Ramos (cell line): ENCODE data around the gene JMJD8.

ENCODE experiments used
- in situ Hi-C: fragments of 300-500 bp; cut with MboI; formaldehyde crosslinking; loops from one replicate; pipeline ENCODE4 v1.14.3; 2022; ENCODE audit warnings: low sequenced_read_pairs; ENCODE audit not compliant: unreplicated experiment

Gene JMJD8

GRCh38 chr16:679814-680624 is 4.1 kb downstream of the JMJD8 start, which contains the start of gene STUB1:
Gene STUB1, plus strand, starts transcription at chr16:680410. Its CDS starts 116 bp downstream, at chr16:680526.
- in situ Hi-C loops = no loop called here

GRCh38 chr16:678858-679813 is 5.0 kb downstream of the JMJD8 start:
- in situ Hi-C loops = no loop called here

DNA sequence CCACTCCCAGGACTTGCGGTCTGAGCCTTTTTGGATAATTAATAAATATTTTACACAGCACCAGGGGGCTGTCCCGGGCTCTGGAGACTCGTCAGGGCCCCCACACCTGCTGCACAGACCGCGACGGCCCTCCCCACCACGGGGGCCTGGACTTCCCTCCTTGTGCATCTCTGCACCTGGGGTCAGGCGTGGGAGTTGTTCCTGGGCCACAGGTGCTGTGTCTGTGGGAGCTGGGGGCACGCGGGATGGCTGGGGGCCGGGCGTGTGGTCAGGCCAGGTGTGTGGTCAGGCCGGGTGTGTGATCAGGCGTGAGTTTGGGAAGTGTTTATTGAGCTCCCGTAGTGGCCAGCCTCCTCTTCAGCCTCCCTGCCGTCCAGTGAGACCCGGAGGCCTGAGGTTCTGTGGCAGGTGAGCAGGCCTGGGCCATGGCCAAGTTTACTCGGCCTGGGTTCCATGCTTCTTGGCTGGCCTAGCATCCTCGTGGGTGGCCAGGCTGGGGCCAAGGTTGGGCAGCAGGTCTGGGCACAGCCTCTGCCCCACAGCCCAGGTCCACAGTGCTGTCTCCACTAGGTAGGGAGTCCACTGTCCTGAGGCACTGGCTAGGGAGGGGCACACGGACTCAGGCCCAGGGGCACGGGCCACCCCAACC is 5.8 kb downstream of the JMJD8 start:
- in situ Hi-C loops = no loop called here

DNA sequence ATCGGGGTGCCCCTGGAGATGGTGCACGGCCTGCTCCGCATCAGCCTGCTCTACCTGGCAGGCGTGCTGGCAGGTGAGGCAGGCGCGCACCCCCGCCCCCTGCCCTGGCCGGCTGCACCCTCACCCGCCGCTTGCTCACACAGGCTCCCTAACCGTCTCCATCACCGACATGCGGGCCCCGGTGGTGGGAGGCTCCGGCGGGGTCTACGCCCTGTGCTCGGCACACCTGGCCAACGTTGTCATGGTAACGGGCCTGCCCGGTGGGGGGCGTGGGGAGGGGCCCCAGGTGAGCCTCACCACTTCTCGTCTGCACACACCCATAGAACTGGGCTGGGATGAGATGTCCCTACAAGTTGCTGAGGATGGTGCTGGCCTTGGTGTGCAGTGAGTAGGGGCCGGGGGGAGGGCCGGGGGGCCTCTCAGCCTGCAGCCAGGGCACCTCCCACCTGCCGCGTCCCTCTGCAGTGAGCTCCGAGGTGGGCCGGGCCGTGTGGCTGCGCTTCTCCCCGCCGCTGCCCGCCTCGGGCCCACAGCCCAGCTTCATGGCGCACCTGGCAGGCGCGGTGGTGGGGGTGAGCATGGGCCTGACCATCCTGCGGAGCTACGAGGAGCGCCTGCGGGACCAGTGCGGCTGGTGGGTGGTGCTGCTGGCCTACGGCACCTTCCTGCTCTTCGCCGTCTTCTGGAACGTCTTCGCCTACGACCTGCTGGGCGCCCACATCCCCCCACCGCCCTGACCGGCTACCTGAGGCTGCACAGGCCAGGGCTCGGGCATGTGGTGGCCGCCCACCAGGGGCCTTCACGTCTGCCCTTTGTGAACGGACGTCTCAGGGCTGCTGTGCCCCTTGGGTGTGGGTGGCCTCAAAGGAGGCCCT is 6.6 kb downstream of the JMJD8 start:
- in situ Hi-C loops = no loop called here

GRCh38 chr16:676913-677312 is 7.2 kb downstream of the JMJD8 start:
- in situ Hi-C loops = no loop called here

GRCh38 chr16:676565-676902 is 7.6 kb downstream of the JMJD8 start:
- in situ Hi-C loops = no loop called here

DNA sequence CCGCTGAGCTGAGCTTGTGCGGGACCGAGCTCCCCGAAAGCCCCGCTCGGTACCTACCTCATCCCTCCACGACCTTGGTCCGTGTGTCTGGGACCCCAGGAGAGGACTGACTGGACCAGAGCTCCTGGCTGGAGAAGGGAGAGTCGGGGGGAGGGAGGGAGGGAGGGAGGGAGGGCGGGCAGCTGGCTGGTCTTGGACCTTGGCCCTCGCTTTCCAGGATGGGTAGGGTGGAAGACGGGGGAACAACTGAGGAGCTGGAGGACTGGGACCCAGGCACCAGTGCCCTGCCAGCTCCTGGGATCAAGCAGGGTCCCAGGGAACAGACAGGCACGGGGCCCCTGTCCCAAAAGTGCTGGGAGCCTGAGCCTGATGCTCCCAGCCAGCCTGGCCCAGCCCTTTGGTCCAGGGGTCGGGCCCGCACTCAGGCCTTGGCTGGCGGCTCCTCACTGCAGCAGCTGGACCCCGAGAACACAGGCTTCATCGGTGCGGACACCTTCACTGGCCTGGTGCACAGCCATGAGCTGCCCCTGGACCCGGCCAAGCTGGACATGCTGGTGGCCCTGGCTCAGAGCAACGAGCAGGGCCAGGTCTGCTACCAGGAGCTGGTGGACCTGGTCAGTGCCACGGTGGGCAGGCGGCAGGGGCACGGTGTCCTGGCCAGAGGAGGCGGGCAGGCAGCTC is 8.1 kb downstream of the JMJD8 start:
- in situ Hi-C loops = no loop called here

DNA sequence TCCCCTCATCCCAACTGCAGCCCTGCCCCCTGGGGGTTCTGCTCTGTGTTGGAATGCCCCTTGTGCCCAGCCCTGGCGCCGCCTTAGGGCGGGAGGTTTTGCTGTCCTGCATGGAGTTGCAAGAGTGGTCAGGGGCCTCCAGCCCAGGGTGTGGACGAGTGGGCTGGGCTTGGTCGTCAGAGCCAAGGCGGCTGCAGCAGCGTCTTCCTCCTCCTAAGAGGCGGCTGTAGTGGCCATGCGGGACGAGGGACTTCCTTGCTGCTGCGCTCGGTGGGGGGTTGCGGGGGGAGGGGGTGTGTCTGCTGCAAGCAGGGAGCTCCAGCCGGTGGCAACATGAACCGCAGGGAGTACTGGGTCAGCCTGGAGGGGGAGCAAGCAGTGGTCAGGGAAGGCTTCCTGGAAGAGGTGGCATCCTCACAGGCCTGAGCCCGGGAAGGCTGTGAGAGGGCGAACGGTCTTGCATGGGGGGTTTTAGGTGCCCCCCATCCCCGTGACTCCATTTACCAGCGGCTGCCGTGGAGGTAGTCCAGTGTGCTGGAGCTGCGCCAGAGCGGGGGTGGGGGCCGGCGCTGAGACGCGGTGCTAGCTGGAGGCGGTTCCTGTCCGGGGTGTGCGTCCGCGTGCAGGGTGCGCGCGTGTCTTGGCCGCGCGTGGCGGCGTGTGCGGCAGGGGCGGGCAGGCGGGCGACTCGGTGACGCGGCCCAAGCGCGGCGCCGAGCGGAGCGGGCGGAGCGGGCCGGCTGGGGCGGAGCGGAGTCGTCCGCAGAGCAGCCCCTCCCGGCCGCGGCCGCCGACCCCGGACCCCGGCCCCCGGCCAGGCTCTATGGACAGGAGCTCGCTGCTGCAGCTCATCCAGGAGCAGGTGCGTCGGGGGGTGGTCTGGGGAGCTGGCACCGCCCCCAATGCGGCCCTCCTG is 8.9 kb downstream of the JMJD8 start, which contains the start of gene RHBDL1:
RHBDL1 (plus strand) TSS at position 704 of the 916 bp plus-strand sequence; CDS start at position 824, 120 bp downstream.
- in situ Hi-C loops = no loop called here

GRCh38 chr16:674214-674881 is 9.8 kb downstream of the JMJD8 start:
- in situ Hi-C loops = no loop called here

DNA sequence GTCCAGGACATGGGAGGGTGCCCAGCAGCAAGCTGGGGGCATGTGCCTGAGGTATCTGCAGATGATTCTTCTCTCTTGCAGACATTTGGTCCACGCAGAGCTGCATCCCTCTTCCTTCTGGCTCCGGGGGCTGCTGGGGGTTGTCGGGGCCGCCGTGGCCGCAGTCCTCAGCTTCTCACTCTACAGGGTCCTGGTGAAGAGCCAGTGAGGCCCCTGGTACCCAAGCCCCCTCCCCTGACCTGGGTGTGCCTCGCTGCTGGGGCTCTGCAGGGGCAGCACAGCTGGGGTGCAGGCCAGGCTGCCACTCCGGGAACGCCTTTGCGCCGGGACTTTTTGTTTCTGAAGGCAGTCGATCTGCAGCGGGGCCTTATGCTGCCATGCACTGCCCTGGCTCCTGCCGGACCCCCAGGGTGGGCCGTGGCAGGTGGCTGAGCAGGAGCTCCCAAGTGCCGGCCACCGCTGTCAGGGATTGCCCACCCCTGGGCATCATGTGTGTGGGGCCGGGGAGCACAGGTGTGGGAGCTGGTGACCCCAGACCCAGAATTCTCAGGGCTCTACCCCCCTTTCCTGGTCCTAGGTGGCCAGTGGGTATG is 10.6 kb downstream of the JMJD8 start:
- in situ Hi-C loops = no loop called here

DNA sequence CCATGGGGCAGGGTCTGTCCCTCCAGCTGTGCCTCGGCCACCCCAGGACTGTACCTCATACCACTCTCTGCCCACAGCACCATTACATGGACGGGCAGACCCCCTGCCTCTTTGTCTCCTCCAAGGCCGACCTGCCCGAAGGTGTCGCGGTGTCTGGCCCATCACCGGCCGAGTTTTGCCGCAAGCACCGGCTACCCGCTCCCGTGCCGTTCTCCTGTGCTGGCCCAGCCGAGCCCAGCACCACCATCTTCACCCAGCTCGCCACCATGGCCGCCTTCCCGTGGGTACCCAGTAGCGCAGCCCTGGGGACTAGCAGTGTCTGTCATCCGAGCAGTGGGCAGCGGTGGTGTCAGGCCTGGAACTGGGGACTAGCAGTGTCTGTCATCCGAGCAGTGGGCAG is 11.3 kb downstream of the JMJD8 start:
- in situ Hi-C loops = no loop called here

- in situ Hi-C loops = no loop called here
These were observed 11.8 kb downstream of the JMJD8 start for GRCh38 chr16:672371-672770.

- in situ Hi-C loops = no loop called here
These were observed 12.6 kb downstream of the JMJD8 start for GRCh38 chr16:671353-672131.

- in situ Hi-C loops = no loop called here
These were observed 13.4 kb downstream of the JMJD8 start for GRCh38 chr16:670485-671352.

GRCh38 chr16:669666-670065 is 14.5 kb downstream of the JMJD8 start:
- in situ Hi-C loops = no loop called here
